Suprapubic skin (tissue), 3 donors: ENCODE results near the gene CEACAM1.

Source experiments
- CTCF ChIP-seq, 2 donors: fragments of 200-600 bp in 1 of 2; fragments of 450-650 bp in 1 of 2; sonication (generic) in 1 of 2; IDR thresholded peaks; one replicate each; pipeline ENCODE4 v1.5.1; 2016 to 2019; ENCODE audit warnings: antibody characterized with exemption in 2 of 2, mild to moderate bottlenecking in 1 of 2, moderate library complexity in 1 of 2
- EP300 ChIP-seq: sonication (generic); formaldehyde crosslinking; IDR thresholded peaks from one replicate; pipeline ENCODE4 v1.6.1; 2017; ENCODE audit warnings: antibody characterized with exemption
- POLR2A ChIP-seq, 2 donors: fragments of 450-650 bp; IDR thresholded peaks; one replicate each; pipeline ENCODE4 v1.6.1; 2017; ENCODE audit warnings: antibody characterized with exemption in 2 of 2, mild to moderate bottlenecking in 2 of 2, moderate library complexity in 2 of 2

- TF ChIP-seq POLR2A (IDR thresholded peaks at IDR 0.05) (no peak), CTCF (IDR thresholded peaks at IDR 0.05) (peak; percentile 23 to 48), EP300 (no peak)
Observed at GRCh38 chr19:42563352-42564210, 35.3 kb upstream of the CEACAM1 start.
